Measurements from ENCODE around the gene MCIDAS.

Gene MCIDAS

DNA sequence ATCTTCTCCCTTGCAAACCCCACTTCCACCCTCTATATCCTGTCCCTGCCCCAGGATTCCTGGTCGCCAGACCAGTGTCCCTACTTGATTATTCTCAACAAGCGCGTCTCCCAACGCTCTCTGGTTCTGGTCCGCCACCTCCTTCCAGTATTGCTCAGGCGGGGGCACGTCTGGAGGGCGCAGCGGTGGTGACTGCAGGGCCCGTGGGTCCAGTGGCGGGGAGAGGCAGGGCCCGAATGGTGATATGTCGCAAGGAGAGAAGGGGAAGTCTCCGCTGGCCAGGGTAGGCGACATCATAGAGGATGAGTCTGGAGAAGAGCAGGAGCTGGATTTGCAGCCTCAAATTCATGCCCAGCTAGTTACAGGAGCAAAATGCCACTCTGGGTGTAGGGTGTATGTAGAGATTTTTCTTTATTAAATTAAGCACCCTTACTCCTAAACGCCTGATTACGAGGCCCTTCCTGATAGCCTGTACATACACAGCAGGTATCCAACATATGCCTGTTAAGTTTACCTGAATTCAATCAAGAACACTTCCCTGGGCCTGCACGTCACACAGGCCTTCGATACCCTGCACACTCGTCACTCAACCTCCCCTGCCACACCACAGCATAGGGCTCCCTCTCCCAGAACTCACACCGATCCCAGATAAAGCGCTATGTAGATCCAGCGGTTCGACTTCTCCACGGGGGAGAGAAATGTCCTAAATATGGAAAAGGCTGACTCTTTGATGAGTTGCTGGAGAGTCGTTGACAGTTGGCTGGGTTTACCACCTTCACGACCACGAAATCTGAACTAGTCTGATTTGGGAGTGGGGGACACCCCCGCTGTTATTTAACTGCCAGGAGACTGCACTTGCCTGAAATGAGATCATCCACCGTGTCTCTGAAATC, 4.8 kb downstream of the MCIDAS start:
- DNase-seq: no peak

GRCh38 chr5:55220433-55221185, 6.5 kb downstream of the MCIDAS start:
- DNase-seq: no peak

DNA sequence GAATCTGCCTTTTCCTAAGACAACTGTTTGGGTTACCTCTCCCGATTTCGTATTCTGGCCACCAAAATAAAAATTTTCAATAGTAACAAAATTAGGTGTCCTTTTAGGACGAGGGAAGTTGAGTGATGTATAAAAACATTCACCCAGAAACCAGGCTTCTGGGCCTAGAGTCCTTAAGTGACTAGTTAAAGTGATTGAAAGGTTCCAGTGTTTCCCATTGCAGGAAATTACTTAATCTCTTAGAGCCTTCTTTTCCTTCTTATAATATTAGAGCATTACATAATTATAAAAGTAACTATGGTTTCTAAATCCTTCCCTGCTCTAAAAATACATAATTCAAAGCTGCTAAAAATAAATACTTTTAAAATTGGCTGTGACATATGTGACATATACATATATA, 7.3 kb downstream of the MCIDAS start:
- DNase-seq: no peak

GRCh38 chr5:55218967-55219366, 8.1 kb downstream of the MCIDAS start:
- DNase-seq: no peak

DNA sequence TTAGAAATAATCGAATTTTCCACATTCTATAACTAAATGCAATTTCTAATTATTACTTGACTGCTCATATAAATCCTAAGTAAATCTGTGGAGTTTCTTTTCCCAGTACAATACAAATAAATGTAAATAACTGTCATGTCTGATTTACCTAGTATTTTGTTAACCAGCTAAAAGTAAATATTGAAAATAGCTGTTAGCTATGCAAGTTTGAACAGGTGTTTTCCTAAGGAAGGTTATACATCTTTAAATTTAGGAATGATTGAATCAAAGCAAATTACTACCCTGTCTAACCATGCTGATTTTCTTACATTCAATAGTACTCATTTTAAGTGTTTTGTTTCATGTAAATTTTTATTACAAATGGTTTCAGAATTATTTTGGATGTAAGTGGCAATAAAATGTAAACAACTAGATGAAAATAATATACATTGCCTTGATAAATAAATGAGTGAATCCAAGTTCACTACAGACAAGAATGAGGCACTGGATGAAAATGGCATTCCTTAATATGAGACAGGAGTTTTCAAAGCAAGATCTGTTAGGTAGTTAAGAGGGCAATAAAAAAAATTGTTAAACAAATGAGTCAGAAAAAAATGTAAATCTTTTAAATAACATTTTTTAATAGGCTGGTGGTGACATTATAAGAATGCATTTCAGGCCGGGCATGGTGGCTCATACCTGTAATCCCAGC, 15.8 kb downstream of the MCIDAS start:
- no peak for DNase-seq

DNA sequence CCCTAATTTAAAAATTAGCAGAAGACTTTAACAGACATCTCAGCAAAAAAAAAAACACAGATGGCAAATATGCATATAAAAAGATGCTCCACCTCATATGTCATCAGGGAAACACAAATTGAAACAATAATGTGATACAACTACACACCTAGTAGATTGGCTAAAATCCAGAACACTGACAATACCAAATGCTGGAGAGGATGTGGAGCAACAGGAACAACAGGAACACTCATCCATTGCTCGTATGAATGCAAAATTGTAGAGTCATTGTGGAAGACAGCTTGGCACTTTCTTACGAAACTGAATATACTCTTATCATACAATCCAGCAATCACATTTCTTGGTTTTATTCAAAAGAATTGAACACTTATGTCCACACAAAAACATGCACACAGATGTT, 22.1 kb downstream of the MCIDAS start:
- no peak for DNase-seq

DNA sequence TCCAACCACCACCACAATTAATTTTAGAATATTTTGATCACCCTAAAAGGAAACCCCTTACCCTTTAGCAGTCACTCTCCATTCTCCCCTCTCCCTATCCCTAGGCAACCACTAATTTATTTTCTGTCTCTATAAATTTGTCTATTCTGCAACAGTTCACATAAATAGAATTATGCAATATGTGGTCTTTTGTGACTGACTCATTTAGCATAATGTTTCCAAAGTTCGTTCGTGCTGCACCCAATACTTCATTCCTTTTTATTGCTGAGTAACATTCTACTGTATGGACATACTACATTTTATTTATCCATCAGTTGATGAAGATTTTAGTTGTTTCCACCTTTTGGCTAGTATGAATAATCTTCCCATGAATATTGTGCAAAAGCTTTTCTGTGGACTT, 36.0 kb downstream of the MCIDAS start:
- no peak for DNase-seq

GRCh38 chr5:55188656-55189540, 38.2 kb downstream of the MCIDAS start:
- DNase-seq: no peak

DNA sequence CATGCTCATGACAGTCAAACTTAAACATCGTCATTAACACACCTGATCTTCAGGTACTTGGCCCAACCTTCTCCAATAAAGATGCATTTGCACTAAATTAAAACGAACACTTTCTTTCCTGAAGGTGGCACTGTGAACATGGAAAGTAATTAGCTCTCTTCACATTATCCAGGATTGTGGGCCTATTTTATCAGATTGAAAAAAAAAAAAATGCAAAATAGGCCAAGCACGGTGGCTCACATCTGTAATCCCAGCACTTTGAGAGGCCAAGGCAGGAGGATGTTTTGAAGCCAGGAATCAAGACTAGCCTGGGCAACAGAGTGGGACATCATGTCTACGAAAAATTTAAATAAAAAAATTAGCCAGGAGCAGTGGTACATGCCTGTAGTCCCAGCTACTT, 39.7 kb downstream of the MCIDAS start:
- DNase-seq: no peak

DNA sequence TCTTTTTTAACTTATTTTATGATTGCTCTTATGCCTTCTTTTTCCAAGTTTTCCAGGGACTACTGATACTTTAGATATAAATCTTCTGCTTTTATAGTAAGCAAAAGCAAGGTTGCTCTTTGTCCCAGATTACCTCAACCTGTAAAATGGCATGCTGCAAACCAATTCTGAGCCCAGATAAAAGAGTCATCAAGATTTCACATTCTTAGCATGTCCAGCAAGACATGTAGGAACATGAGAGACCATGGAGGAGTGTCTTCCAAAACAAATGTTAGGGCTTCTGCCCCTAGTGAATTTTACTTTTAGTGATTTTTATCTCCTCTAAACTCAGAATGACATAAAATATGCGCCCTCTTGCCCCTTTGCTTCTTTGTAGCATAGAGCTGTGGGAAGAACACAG, 47.1 kb downstream of the MCIDAS start:
- DNase-seq: no peak

DNA sequence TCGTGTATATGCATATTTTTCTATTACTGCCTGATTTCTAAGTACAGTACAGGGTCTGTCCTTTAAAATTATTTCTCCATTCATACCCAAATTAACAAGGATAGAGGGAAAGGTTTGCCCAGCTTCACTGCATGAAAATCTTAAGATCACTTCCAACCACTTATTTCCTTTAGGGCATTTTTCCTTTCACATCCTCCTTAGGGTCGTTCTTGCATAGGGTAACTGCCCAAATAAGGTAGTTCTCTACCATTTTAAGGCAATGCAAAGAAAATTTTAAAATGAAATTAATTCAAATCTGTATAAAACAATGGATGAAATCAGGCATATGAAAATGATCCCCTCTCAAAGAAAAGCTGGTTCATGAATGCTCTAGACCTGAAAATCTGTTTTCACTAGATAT, 50.0 kb downstream of the MCIDAS start:
- no peak for DNase-seq

- no peak for DNase-seq
Measured at GRCh38 chr5:55176176-55176818, 50.8 kb downstream of the MCIDAS start.

DNA sequence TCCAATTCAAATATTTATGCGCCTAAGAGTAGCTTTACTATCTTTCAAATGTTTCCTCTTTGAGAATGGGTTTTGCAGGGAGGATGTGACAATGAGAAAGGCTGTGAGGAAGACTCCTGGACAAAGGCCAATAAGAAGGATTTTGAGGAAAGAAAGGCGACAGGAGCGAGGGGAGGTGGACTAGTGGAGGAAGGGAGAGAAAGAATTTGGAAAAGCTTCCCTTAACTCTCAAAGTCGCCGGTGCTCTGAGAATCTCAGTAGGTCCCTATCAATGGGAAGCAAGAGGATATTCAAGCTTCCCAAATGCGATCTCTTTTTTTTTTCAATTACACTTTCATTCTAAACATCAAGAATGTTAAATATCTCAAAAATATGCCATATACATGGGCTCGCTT, 51.3 kb downstream of the MCIDAS start:
- DNase-seq: no peak

DNA sequence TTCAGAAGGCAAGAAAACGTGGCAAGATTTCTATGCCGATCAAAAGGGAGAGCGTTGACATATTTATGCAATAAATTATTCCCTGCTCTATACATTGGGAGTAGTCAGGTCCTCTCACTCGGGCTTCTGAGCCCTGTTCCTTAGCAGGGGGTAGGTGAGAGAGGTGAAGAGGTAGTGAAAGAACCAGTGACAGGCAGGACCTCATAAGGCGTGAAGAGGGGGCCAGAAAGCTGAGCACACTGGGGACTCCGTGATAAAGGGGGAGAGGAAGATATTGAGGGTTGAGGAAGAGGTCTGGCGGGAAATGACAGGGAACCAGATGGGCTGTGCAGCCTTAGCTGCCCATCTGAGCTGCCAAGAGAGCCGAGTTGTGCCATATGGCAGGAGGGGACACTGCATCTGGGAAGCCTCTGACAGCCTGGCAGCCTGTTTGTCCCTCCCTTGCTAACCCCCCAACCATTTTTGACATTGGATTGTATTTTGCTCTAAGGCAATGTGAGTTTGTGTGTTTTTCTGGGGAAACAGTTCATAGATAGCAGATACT, 53.4 kb downstream of the MCIDAS start:
- DNase-seq: no peak

DNA sequence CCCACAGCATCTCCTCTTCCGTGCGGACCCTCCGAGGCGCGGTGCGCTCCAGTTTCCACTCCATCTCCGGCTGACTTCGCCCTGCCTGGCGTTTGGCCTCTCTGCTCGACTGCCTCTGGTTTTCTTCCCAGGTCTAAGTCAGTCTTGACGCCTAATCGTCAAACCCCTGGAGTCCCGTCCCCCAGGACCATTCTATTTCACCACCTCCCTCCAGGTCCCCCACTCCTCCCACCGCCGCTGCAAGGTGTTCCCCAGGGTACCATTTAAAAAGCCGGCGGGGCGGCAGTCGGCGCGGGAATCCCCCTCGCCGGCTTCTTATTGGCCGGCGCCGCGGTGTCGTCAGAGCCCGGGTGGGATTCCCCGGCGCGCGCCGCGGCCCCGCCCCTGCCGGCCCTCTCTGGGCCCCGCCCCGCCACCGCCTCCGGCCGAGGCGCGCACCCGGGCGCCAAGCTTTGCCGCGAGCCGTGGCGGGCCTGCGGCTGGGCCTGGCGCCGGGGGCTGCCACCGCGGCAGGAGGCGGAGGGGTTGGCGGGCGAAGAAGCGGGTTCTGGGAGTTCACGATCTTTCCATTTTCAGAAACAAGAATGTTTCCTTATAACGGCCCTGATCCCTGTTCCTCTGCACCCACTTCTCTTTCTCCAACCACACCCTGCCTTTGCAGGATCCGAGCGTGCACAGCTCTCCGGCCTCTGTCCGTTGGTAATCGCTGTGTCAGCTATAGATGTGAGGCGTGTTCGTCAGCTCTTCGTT, 54.0 kb downstream of the MCIDAS start, which contains the start of gene CDC20B:
CDC20B (minus strand) TSS at position 241 of the 750 bp plus-strand sequence; CDS start at position 64, 177 bp downstream.
- DNase-seq: peak; percentile 6 to 45 (median 24)

GRCh38 chr5:55172051-55172899, 54.8 kb downstream of the MCIDAS start:
- DNase-seq: peak in 2 of 4 experiments; percentile 11 to 23

GRCh38 chr5:55171471-55171870, 55.6 kb downstream of the MCIDAS start:
- no peak for DNase-seq
